ENCODE measurements around the gene LHX1. TPM values are rescaled to one million over a fixed set of nuclear protein-coding genes. Genes with fewer than 3 reads are reported as not detected.

LHX1 gene
- total RNA-seq, 1 donor from 2014 or later, result not detected

DNA sequence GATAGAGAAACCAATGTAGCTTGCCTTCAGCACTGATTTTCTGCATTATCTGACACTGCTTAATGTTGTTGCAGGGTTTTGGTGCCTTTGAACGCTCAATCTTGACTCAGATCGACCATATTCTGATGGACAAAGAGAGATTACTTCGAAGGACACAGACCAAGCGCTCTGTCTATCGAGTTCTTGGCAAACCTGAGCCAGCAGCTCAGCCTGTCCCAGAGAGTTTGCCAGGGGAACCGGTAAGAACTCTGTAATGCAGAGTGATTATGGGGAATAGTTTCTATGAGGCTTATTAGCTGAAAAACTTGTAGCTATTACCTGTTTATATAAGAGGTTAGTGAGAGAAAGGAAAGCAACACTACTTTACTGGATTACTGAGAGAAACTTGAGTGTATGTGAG, 51.9 kb downstream of the LHX1 start:
- TF ChIP-seq CTCF (IDR thresholded peaks at IDR 0.05), result no peak
- Mint-ChIP-seq H3K27ac (ENCODE audit: unreplicated experiment) (no peak overlapping the region), H3K27me3 (ENCODE audit: low read depth) (no peaks in the 10 kb centered on the region), H3K4me1 (ENCODE audit: low read depth) (peaks cover 6% of the 10 kb centered on the region), H3K4me3 (ENCODE audit: unreplicated experiment) (no peak overlapping the region), H3K36me3 (ENCODE audit: low read depth) (peaks cover 27% of the 10 kb centered on the region), H3K9me3 (ENCODE audit: low read depth) (no peaks in the 10 kb centered on the region)
- no peak for DNase-seq (ENCODE audit: low spot score)

DNA sequence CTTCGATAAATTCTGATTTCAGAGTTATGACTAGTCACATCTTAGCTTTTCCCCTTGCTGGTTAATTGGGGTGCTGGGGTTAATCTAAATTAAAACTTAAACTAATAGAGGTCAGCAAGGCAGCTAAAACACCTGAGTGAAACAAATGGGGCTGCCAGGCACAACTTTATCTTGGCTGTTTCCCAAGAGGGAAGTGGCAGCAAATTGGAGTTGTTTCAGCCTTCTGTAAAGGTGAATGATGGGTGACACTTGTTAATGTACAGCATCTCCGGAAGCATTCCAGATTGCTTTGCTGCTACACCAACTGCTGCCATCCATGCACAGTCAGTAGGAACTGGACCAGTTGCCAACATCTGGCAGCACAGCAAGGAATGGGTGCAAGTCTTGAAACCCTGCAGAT, 55.4 kb downstream of the LHX1 start:
- Mint-ChIP-seq H3K9me3 (ENCODE audit: low read depth) (peaks cover 6% of the 10 kb centered on the region), H3K36me3 (ENCODE audit: low read depth) (peaks cover 43% of the 10 kb centered on the region), H3K27me3 (ENCODE audit: low read depth) (no peaks in the 10 kb centered on the region), H3K4me1 (ENCODE audit: low read depth) (peaks cover 6% of the 10 kb centered on the region), H3K4me3 (ENCODE audit: unreplicated experiment) (no peak overlapping the region), H3K27ac (ENCODE audit: unreplicated experiment) (no peak overlapping the region)
- TF ChIP-seq CTCF (IDR thresholded peaks at IDR 0.05), result no peak
- no peak for DNase-seq (ENCODE audit: low spot score)

DNA sequence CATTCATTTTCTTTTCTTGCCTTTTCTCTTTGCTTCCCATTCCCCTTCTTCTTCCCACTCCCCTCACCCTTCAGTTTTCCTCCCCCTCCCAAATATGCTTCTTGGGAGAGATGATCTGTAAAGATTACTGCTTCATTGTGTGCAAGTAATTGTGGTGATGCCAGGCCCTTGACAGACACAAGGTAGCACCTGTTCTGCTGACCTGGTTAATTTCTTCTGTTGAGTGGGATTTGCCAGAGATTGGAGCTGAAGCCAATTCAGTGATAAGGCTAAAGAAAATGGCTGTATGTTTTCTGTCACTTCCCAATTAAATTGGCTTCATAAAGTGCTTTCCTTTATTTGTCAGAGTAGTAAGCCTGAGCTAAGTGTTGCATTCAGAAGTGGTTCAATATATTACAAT, 56.0 kb downstream of the LHX1 start:
- no peak overlapping the region for H3K4me3 Mint-ChIP-seq (ENCODE audit: unreplicated experiment)
- H3K9me3 Mint-ChIP-seq (ENCODE audit: low read depth), result peaks cover 8% of the 10 kb centered on the region
- no peak overlapping the region for H3K27ac Mint-ChIP-seq (ENCODE audit: unreplicated experiment)
- H3K27me3 Mint-ChIP-seq (ENCODE audit: low read depth), result no peaks in the 10 kb centered on the region
- TF ChIP-seq CTCF (IDR thresholded peaks at IDR 0.05), result no peak
- H3K4me1 Mint-ChIP-seq (ENCODE audit: low read depth), result peaks cover 6% of the 10 kb centered on the region
- no peak for DNase-seq (ENCODE audit: low spot score)
- H3K36me3 Mint-ChIP-seq (ENCODE audit: low read depth), result peaks cover 45% of the 10 kb centered on the region

Other genes with a start within 250 kb of the LHX1 start
- 32.5 to 38.5 TPM (median 34.0 TPM) in 3 replicates for gene AATF, start 11.5 kb downstream of the LHX1 start, total RNA-seq

All from chondrocyte (in vitro differentiated cells).